Activated T-helper 1 cell treated with anti-CD3 and anti-CD28 coated beads, Interleukin-2, amount 50 U/mL, for 16 hours (primary cell): ENCODE data around the gene CELF4.

Experiments used
- DNase-seq, 2 donors: peaks; one replicate each; pipeline ENCODE4 v3.0.0-alpha.2; 2020; ENCODE audit warnings: low read depth in 1 of 2, low spot score in 1 of 2

The CELF4 gene

DNA sequence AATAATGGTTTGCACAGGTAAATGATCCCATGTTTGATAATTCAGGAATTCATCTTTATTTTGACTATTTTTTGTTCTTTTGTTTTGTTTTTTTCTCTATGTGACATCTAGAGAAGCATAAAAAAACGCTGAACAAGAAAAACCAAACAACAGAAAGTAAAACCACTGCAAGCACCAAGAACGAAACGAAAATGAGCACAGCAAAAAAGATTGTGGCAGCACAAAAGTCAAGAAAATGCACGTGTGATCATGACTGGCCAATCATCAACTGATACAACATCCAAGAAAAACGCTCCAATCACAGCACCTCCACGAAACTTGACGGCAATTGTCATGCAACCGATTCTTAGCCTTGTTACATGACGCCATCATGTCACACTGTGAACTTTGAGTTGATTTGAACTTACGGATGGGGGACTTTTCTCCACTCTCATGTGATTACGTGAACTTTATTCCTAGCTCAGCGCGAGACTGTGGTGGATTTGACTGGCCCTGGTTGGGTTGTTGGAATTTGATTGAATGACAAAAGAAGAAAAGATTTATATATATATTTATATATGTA, 318.7 kb downstream of the CELF4 start:
- DNase-seq = no peak

- no peak for DNase-seq
These were observed 321.0 kb downstream of the CELF4 start for GRCh38 chr18:37244618-37245017.

DNA sequence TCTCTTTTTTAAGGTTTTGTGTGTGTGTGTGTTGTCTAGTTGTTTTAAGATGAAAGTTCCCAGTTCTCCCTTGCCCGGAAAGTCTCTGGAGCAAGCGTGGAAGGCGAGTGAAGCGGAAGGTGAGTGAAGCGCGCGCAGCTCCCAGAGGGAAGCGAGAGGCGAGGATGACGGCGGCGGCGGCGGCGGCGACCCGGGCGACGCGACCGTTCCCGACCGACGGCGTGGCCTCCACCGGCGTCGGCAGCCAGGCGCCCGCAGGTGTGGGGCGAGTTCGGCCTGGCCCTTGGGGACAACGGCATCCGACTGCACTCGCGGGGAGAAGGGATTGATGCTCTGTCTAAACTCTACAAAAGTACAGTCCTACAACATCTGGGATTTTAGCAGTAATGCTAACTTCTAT, 321.9 kb downstream of the CELF4 start:
- no peak for DNase-seq

GRCh38 chr18:37242826-37243560, 322.6 kb downstream of the CELF4 start:
- DNase-seq = no peak

DNA sequence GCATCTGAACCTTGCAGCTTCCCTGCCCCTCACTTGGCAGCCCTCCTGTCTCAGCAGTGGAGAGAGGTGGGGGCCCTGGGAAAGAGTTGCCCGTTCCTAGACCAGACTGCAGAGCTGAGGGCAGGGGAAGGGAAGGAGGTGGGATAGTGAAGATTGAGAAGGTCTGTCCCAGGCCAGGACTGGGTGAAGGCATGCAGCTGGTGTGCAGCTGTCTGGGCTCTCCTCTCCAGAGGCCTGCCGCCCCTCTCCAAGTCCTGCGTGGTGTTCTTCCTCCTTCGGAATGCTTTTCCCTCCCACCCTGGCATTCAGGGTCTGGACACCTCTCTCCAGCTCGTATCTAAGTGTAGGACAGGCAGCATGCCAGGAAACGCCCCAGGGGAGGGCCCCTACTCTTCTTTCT, 323.5 kb downstream of the CELF4 start:
- no peak for DNase-seq

DNA sequence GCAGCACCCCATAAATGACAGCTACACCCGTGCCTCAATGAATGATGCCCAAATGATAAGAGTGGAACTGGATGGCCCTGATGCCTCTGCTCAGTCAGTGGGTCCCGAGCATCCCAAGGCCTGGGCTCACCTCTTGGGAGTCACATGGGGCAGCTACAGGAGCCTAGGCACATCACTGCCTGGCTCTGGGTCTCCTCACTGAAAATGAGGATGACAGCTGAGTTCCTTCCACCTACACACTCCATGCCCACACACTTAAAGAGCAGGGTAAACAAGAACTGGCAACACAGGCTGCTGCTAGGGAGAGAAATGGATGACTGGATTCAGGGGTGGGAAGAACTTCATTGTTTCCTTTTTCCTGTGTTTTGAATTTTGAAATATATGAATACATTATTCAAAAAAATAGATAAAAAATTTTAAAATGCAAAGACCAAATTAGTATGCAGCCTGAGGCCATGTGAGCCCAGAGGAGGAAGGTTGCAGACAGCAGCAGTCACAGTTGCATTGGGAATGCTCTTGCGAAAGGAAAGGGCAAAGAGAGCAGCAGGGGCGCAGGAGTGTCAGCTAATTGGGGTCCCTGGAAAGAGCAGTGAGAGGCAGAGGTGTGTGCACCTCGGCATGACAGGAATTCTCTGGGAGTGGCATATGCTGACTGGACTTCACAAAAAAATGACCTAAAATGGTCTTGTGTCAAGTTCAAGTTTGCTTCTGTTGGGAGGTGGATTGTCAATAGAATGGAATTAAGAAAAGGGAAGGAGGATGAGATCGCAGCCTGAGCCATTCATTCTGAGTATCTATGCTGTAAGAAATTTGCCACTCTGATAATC, 327.1 kb downstream of the CELF4 start:
- no peak for DNase-seq

- DNase-seq = no peak
These were observed 330.0 kb downstream of the CELF4 start for GRCh38 chr18:37235583-37235982.

DNA sequence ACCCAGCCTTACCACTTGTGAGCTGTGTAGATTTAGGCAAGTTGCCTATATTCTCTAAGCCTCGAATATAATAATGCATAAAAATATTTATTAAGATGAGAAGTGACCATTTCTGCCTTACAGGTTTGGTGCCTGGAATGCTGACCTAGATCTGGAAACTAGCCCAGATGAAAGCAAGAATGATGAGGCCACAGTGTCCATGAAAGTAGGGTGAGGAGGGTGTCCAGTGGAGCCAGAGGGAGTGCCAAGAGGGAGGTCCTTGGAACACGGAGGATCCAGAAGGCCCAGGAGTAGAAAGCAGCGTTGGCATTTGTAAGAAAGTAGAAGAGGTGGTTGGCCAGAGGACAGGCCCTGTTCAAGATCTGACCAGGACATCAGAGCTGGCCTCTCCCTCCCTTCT, 334.3 kb downstream of the CELF4 start:
- no peak for DNase-seq

- DNase-seq = no peak
These were observed 334.8 kb downstream of the CELF4 start for GRCh38 chr18:37230768-37231167.

- DNase-seq = no peak
These were observed 340.3 kb downstream of the CELF4 start for GRCh38 chr18:37225279-37225678.

- DNase-seq = no peak
These were observed 342.6 kb downstream of the CELF4 start for GRCh38 chr18:37222999-37223378.

DNA sequence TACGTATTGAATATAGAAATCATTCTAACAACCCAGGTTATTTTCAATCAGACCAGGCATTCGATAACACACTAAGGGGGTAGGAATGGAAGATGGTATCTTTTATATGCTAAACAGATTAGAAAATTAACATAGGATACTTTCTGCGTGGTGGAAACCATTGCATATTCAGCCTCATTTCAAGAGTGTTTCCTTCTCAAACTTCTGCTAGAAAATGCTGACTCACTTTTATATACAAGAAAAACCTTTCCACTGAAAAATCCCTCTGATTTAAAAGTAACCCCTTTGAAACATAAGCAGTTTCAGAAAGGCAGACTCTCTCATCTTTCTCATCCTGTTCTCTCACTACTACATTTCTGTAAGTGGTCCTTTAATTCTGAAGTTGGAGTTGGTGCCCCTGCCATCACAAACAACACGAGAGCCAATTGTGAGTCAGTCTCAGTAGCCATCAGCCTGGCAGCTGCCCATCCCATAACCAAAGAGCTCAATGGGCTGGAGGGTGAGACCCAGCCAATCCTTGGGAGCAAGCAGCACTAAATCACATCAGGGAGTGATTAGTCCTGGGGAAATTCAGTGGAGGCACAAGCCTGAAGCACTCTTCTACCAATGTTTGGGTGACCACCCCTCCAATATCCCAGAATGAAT, 343.1 kb downstream of the CELF4 start:
- no peak for DNase-seq

DNA sequence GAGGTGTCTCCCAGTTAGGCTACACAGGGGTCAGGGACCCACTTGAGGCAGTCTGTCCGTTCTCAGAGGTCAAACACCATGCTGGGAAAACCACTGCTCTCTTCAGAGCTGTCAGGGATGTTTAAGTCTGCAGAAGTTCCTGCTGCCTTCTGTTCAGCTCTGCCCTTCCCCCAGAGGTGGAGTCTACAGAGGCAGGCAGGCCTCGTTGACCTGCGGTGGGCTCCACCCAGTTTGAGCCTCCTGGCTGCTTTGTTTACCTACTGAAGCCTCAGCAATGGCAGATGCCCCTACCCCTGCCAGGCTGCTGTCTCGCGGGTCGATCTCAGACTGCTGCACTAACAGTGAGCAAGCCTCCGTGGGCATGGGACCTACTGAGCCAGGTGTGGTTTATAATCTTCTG, 346.3 kb downstream of the CELF4 start:
- DNase-seq = no peak

GRCh38 chr18:37218022-37218590, 347.5 kb downstream of the CELF4 start:
- DNase-seq = no peak

GRCh38 chr18:37210781-37211180, 354.8 kb downstream of the CELF4 start:
- no peak for DNase-seq

GRCh38 chr18:37207343-37207742, 358.3 kb downstream of the CELF4 start:
- no peak for DNase-seq

DNA sequence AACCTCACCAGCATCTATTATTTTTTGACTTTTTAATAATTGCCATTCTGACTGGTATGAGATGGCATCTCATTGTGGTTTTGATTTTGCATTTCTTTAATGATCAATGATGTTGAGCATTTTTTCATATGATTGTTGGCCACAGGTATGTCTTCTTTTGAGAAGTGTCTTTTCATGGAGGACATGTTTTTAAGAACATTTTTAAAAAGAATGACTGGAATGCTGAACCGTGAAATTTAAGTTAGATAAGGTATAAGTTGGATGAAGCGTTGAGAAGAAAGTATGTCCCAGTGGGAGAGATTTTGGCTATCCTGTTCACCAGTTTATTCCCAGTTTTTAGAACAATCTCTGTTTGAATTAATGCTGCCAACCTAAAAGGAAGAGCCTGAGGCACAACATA, 365.9 kb downstream of the CELF4 start:
- DNase-seq = no peak
